Lower lobe of right lung (tissue), 2 donors: Measurements from ENCODE around the gene KASH5. TPM values are rescaled to one million over a fixed set of nuclear protein-coding genes. Genes with fewer than 3 reads are reported as not detected.

Experiments
- ATAC-seq, 2 donors: fragments of 200-7000 bp; cut with Tn5 transposase; one replicate each; pipeline ENCODE4 v1.9.1; 2020 to 2022; ENCODE audit warnings: mild to moderate bottlenecking in 2 of 2, moderate library complexity in 2 of 2
- DNase-seq: peaks from one replicate; pipeline ENCODE4 v3.0.0-alpha.2; 2020
- H3K27ac ChIP-seq: fragments of 200-600 bp; one replicate; pipeline ENCODE4 v1.8.0; 2022
- H3K27me3 ChIP-seq: fragments of 200-600 bp; one replicate; pipeline ENCODE4 v1.8.0; 2022; ENCODE audit warnings: low read depth
- H3K36me3 ChIP-seq: fragments of 200-600 bp; one replicate; pipeline ENCODE4 v1.8.0; 2022; ENCODE audit warnings: mild to moderate bottlenecking
- H3K4me1 ChIP-seq: fragments of 200-600 bp; one replicate; pipeline ENCODE4 v1.8.0; 2022
- H3K4me3 ChIP-seq: fragments of 200-600 bp; one replicate; pipeline ENCODE4 v1.8.0; 2022; ENCODE audit warnings: mild to moderate bottlenecking
- H3K9me3 ChIP-seq: fragments of 200-600 bp; one replicate; pipeline ENCODE4 v1.8.0; 2022
- CTCF ChIP-seq: fragments of 200-600 bp; IDR thresholded peaks from one replicate; pipeline ENCODE4 v1.8.0; 2022; ENCODE audit warnings: antibody characterized with exemption, mild to moderate bottlenecking
- intact Hi-C: fragments of 100-400 bp; cut with DNase I; formaldehyde crosslinking; loops from one replicate; pipeline ENCODE4 v1.11.0; 2022
- total RNA-seq: library from RNA; stranded (reverse); fragmentation: NEBNext Ultra II Directional; extraction: Animal tissue kit (Norgen Biotek cat#: 25700); gene quantifications from one replicate; pipeline ENCODE4 v1.2.1, GENCODE V29; 2021
- donor health status: DM: no; HTN: yes; CAD: no; lungs with severe emphysema.

KASH5 gene
- total RNA-seq, 1 donor from 2014 or later: 3.1 TPM

- Histone ChIP-seq H3K9me3 (no peaks in the 10 kb centered on the region), H3K4me1 (no peaks in the 10 kb centered on the region), H3K27me3 (no peaks in the 10 kb centered on the region), H3K27ac (peak overlapping the region; percentile 53), H3K4me3 (peak overlapping the region; percentile 13), H3K36me3 (no peaks in the 10 kb centered on the region)
- DNase-seq (peak; percentile 74), ATAC-seq (peak; percentile 66 to 71)
- intact Hi-C loops: loop anchor here (10.0 kb wide), 1 partner anchor 49 kb away; the partner anchor contains the start of gene SLC17A7
- TF ChIP-seq CTCF: no peak
Measured at GRCh38 chr19:49395581-49396407, 7.7 kb downstream of the KASH5 start.

GRCh38 chr19:49396738-49397505 lies 8.9 kb downstream of the KASH5 start:
- no peaks in the 10 kb centered on the region for H3K9me3 ChIP-seq
- no peaks in the 10 kb centered on the region for H3K4me1 ChIP-seq
- no peaks in the 10 kb centered on the region for H3K36me3 ChIP-seq
- no peak for TF ChIP-seq CTCF
- DNase-seq: no peak
- no peaks in the 10 kb centered on the region for H3K27me3 ChIP-seq
- intact Hi-C loops: loop anchor here (10.0 kb wide), 1 partner anchor 48 kb away; the partner anchor contains the start of gene SLC17A7
- no peak overlapping the region for H3K4me3 ChIP-seq
- no peak for ATAC-seq
- peak overlapping the region; percentile 41 for H3K27ac ChIP-seq

- no peak for DNase-seq
- Histone ChIP-seq H3K27me3 (no peaks in the 10 kb centered on the region), H3K4me1 (no peaks in the 10 kb centered on the region), H3K27ac (no peak overlapping the region), H3K9me3 (no peaks in the 10 kb centered on the region), H3K36me3 (no peaks in the 10 kb centered on the region), H3K4me3 (no peak overlapping the region)
- no peak for TF ChIP-seq CTCF
- no peak for ATAC-seq
- intact Hi-C loops: loop anchor here (10.0 kb wide), 1 partner anchor 47 kb away; the partner anchor contains the start of gene SLC17A7
Measured at GRCh38 chr19:49398001-49398615, 10.1 kb downstream of the KASH5 start.

- ATAC-seq: no peak
- Histone ChIP-seq H3K4me3 (no peak overlapping the region), H3K27ac (no peak overlapping the region), H3K4me1 (no peaks in the 10 kb centered on the region), H3K27me3 (no peaks in the 10 kb centered on the region), H3K36me3 (no peaks in the 10 kb centered on the region), H3K9me3 (no peaks in the 10 kb centered on the region)
- intact Hi-C loops: loop anchor here (10.0 kb wide), 1 partner anchor 46 kb away; the partner anchor contains the start of gene SLC17A7
- TF ChIP-seq CTCF: no peak
- no peak for DNase-seq
Measured at GRCh38 chr19:49398931-49399330, 10.9 kb downstream of the KASH5 start.

GRCh38 chr19:49400029-49400428 lies 12.0 kb downstream of the KASH5 start:
- intact Hi-C loops: no loop called here
- Histone ChIP-seq H3K27ac (no peak overlapping the region), H3K36me3 (no peaks in the 10 kb centered on the region), H3K4me1 (no peaks in the 10 kb centered on the region), H3K27me3 (no peaks in the 10 kb centered on the region), H3K4me3 (no peak overlapping the region), H3K9me3 (no peaks in the 10 kb centered on the region)
- DNase-seq: no peak
- TF ChIP-seq CTCF: no peak
- ATAC-seq: no peak
